VCaP (cell line): ENCODE measurements around the gene LIPC.

ENCODE experiments used
- H3K27ac ChIP-seq: fragments of 450-650 bp; 2 replicates; pipeline ENCODE4 v1.5.1; 2017
- CTCF ChIP-seq: fragments of 450-650 bp; conservative IDR thresholded peaks from 2 replicates; pipeline ENCODE4 v1.5.1; 2017; ENCODE audit warnings: mild to moderate bottlenecking, moderate library complexity

LIPC gene

GRCh38 chr15:58519516-58519915 is 87.7 kb downstream of the LIPC start:
- no peak for TF ChIP-seq CTCF
- no peak overlapping the region for H3K27ac ChIP-seq

- H3K27ac ChIP-seq = no peak overlapping the region
- TF ChIP-seq CTCF = no peak
Observed at GRCh38 chr15:58520464-58520863, 88.7 kb downstream of the LIPC start.

- TF ChIP-seq CTCF = no peak
- no peak overlapping the region for H3K27ac ChIP-seq
Observed at GRCh38 chr15:58520936-58521292, 89.1 kb downstream of the LIPC start.

- H3K27ac ChIP-seq = no peak overlapping the region
Observed at GRCh38 chr15:58521293-58521991, 89.7 kb downstream of the LIPC start.

GRCh38 chr15:58522391-58522790 is 90.6 kb downstream of the LIPC start:
- H3K27ac ChIP-seq = no peak overlapping the region
- TF ChIP-seq CTCF = no peak

More at GRCh38 chr15:58521293-58521991, 89.7 kb downstream of the LIPC start:
- no peak for TF ChIP-seq CTCF

GRCh38 chr15:58522865-58523264 is 91.1 kb downstream of the LIPC start:
- no peak for TF ChIP-seq CTCF
- H3K27ac ChIP-seq = no peak overlapping the region

GRCh38 chr15:58523634-58524033 is 91.8 kb downstream of the LIPC start:
- no peak overlapping the region for H3K27ac ChIP-seq
- TF ChIP-seq CTCF = no peak
